Epithelial cell of proximal tubule (primary cell): ENCODE measurements around the gene RCOR2. TPM values are rescaled to one million over a fixed set of nuclear protein-coding genes. Genes with fewer than 3 reads are reported as not detected.

Experiments used
- DNase-seq: peaks from one replicate; pipeline ENCODE4 v3.0.0-alpha.2; 2011; ENCODE audit warnings: low read depth
- H3K4me3 ChIP-seq: 2 replicates; pipeline ENCODE4 v1.5.1; 2011; ENCODE audit warnings: low read depth, mild to moderate bottlenecking, low read length
- total RNA-seq: library from RNA; depleted of rRNA; stranded (reverse); fragments of >200 nt; gene quantifications from 2 replicates; pipeline ENCODE4 v1.2.3, GENCODE V29; 2015
- TF ChIP-seq, protein P1 (sequence below): conservative IDR thresholded peaks from 2 replicates; pipeline ENCODE4 v1.5.1; 2012; ENCODE audit warnings: low read depth, mild to moderate bottlenecking, low read length

RCOR2 gene
- total RNA-seq, 1 donor from 2014 or later: 3.1 TPM

DNA sequence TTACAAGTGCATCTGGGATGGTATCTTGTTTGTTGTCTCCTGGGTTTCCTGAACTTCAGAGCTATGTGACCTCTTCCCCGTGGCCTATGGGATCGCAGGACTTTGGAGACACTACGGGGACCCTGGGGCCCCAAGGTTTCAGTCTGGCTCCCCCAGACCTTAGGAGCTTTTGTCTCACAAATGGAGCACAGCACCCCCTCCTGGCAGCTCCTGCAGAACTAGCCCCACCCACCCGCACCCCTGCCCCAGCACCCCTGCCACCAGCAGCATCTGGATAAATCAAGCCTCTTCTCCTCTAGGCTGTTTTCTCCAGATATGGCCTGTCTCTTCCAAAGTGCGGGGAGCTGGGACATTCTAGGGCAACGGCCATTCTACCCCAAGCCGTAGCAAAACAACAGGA is 10.4 kb downstream of the RCOR2 start:
- no peak overlapping the region for H3K4me3 ChIP-seq
- TF ChIP-seq, protein P1, sequence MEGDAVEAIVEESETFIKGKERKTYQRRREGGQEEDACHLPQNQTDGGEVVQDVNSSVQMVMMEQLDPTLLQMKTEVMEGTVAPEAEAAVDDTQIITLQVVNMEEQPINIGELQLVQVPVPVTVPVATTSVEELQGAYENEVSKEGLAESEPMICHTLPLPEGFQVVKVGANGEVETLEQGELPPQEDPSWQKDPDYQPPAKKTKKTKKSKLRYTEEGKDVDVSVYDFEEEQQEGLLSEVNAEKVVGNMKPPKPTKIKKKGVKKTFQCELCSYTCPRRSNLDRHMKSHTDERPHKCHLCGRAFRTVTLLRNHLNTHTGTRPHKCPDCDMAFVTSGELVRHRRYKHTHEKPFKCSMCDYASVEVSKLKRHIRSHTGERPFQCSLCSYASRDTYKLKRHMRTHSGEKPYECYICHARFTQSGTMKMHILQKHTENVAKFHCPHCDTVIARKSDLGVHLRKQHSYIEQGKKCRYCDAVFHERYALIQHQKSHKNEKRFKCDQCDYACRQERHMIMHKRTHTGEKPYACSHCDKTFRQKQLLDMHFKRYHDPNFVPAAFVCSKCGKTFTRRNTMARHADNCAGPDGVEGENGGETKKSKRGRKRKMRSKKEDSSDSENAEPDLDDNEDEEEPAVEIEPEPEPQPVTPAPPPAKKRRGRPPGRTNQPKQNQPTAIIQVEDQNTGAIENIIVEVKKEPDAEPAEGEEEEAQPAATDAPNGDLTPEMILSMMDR: peak; percentile 38
- DNase-seq: no peak

DNA sequence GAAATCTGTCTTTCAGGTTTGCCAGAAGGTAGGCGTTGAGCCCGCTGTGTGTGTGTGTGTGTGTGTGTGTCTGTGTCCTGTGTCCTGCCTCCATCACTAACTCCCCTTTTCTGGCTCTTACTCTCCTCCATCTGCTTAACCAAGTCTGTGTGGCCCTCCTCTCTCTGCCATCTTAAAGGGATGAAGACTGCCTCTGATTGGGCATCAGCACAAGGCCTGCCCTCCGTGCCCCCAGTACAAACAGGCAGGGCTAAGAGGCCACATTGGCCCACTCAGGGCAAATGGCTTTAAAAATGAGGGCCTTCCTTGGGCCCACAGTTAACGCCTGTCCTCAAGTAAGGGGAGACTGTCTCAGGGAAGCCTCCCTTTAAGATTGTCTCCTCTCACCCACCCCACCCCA is 10.9 kb downstream of the RCOR2 start:
- no peak for DNase-seq
- H3K4me3 ChIP-seq: no peak overlapping the region
- TF ChIP-seq, protein P1: no peak

DNA sequence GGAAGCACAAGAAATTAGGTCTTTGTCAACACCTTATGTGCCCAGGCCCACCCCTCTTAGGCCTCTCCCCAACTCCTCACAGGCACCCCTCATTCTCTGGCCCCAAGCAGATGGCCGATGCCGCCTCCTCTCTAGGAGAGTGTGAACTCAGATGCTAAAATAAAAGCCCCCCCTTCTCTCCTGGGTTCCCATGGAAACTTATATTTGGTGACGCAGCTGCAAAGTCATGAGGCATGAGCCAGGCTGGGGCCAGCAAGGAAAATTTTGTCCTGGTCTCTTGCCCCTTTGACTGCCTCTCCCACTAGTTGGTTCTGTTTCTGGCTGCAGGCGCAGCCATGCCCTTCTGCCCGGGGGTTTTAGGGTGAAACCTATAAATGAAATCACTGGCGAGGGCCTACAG is 11.8 kb downstream of the RCOR2 start:
- no peak overlapping the region for H3K4me3 ChIP-seq
- no peak for DNase-seq
- TF ChIP-seq, protein P1: no peak

DNA sequence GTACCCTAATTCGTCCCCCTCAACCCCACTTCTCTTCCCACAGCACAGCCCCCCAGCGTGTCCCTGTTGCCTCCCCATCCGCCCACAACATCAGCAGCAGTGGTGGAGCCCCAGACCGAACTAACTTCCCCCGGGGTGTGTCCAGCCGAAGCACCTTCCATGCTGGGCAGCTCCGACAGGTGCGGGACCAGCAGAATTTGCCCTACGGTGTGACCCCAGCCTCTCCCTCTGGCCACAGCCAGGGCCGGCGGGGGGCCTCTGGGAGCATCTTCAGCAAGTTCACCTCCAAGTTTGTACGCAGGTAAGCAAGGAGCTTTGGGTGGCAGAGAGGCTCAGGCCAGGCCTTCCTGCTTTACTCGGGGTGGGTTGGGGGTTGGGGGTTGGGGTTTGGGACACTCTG is 12.2 kb downstream of the RCOR2 start:
- DNase-seq: no peak
- TF ChIP-seq, protein P1: no peak

GRCh38 chr11:63903884-63904283 is 13.1 kb downstream of the RCOR2 start:
- TF ChIP-seq, protein P1: no peak
- no peak overlapping the region for H3K4me3 ChIP-seq
- no peak for DNase-seq

More for the DNA sequence above, 12.2 kb downstream of the RCOR2 start:
- no peak overlapping the region for H3K4me3 ChIP-seq

GRCh38 chr11:63901660-63902059 is 15.3 kb downstream of the RCOR2 start:
- H3K4me3 ChIP-seq: no peak overlapping the region
- no peak for DNase-seq
- TF ChIP-seq, protein P1: peak; percentile 58

DNA sequence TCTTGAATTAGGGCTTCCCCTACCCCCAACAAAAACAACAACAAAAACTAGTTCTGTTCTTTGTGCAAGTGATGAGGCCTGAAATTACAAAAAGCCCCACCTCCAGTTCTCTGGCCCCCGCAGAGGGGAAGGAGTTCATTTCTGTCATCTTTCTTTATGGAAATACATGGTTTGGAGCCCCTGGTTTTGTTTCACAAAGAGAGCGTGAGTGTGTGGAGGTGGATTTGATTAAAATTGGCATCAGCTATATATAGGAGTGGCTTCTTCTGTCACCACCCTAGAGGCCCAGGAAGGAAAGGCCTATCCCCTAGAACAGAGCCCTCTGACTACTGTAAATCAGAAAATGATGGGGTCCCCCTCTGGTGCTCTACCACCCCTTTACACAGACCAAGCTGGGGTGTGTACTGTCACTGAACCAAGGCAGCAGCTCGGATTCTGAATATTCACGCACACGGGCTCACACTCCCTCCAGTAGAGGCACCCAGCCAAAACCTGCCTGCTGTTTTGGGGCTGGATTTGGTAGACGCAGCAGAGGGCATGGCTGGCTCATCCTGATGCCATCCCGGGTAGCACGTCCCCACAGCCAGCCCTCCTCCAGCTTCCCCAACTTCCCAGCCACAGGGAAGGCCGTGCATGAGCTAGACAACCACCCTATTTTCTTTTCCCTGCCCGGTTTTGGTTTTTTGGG is 19.4 kb downstream of the RCOR2 start:
- no peak for DNase-seq
- H3K4me3 ChIP-seq: no peak overlapping the region
- TF ChIP-seq, protein P1: no peak
